ENCODE measurements around the gene FAM177A1. TPM values are rescaled to one million over a fixed set of nuclear protein-coding genes. Genes with fewer than 3 reads are reported as not detected.

FAM177A1 gene
- total RNA-seq, 4 donors from 2014 or later: 24.0 to 74.1 (median 46.3) TPM

GRCh38 chr14:35124127-35124526, 78.1 kb downstream of the FAM177A1 start:
- H3K4me3 ChIP-seq: no peak overlapping the region
- 85 to 97% methylated on average over 1 of the region's 1 CpG for WGBS, 2 donors
- H3K27ac ChIP-seq: no peak overlapping the region
- TF ChIP-seq CTCF (IDR thresholded peaks at IDR 0.05) (no peak), POLR2A (IDR thresholded peaks at IDR 0.05) (no peak), EP300 (IDR thresholded peaks at IDR 0.05) (no peak)
- peaks cover 0 to 40% (median 15%) of the 10 kb centered on the region in 4 donors for H3K4me1 ChIP-seq
- peaks cover 0 to 15% (median 0%) of the 10 kb centered on the region in 3 donors for H3K36me3 ChIP-seq
- no peaks in the 10 kb centered on the region for H3K27me3 ChIP-seq
- H3K9me3 ChIP-seq: no peaks in the 10 kb centered on the region
- no peak for DNase-seq (ENCODE audit: low spot score in 2 of 2)

Other genes with a start within 250 kb of the FAM177A1 start
- 10 to 100 TPM; 26.0 to 32.6 (median 31.0) TPM for gene BAZ1A, start 170.9 kb upstream of the FAM177A1 start, total RNA-seq
- 10 to 100 TPM; 49.0 to 67.7 (median 52.3) TPM for gene SRP54, start 63.3 kb upstream of the FAM177A1 start, total RNA-seq
- 10 to 100 TPM; 14.9 to 29.7 (median 20.2) TPM for gene PPP2R3C, start 75.7 kb downstream of the FAM177A1 start, total RNA-seq
- 10 to 100 TPM; 20.5 to 31.2 (median 25.8) TPM for gene PRORP, start 76.3 kb downstream of the FAM177A1 start, total RNA-seq
- 100 to 1,000 TPM in 1 of 4 donors, 10 to 100 TPM in 3; 65.3 to 129 (median 87.7) TPM for gene PSMA6, start 246.1 kb downstream of the FAM177A1 start, total RNA-seq